NB4 (cell line): ENCODE results near the gene SUCNR1.

Experiments
- MAX ChIP-seq: IDR thresholded peaks from 2 replicates; pipeline ENCODE4 v1.6.1; 2011; ENCODE audit warnings: low read depth, low read length
- MYC ChIP-seq: IDR thresholded peaks from 2 replicates; pipeline ENCODE4 v1.6.1; 2011; ENCODE audit warnings: low read depth, low read length
- POLR2A ChIP-seq: IDR thresholded peaks from 2 replicates; pipeline ENCODE4 v1.6.1; 2011; ENCODE audit warnings: mild to moderate bottlenecking; ENCODE audit not compliant: insufficient read length; ENCODE audit errors: extremely low read depth
- TF ChIP-seq, protein P1 (sequence below): IDR thresholded peaks from one replicate; pipeline ENCODE4 v1.5.1; 2012; ENCODE audit warnings: low read depth, low read length

DNA sequence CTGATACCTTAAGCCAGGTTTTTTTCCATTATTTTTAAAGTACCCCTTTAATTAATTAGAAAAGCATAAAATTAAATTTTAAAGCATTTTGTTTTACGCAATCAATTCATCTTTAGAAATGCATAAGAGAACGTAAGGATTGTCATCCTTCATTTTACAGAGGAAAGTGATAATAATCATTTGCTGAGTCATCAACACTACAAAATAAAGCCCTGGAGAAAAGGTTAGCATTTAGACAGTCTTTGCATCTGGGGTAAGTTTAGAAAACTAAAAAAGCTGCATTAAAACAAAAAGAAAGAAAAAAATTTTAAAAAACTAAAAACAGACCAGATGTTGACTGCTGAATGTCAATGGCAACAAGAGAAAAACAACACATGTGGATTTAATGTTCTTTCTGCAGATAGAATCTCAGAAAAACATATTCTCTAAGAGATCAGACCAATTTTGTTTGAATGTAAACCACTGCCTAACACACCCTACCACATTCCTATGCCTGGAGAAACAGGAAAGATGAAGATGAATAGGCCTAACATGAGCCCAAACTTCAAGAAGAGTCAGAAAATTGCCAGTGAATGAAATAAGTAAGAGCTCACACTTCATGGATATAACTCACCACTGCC is 59.9 kb downstream of the SUCNR1 start:
- TF ChIP-seq, protein P1, sequence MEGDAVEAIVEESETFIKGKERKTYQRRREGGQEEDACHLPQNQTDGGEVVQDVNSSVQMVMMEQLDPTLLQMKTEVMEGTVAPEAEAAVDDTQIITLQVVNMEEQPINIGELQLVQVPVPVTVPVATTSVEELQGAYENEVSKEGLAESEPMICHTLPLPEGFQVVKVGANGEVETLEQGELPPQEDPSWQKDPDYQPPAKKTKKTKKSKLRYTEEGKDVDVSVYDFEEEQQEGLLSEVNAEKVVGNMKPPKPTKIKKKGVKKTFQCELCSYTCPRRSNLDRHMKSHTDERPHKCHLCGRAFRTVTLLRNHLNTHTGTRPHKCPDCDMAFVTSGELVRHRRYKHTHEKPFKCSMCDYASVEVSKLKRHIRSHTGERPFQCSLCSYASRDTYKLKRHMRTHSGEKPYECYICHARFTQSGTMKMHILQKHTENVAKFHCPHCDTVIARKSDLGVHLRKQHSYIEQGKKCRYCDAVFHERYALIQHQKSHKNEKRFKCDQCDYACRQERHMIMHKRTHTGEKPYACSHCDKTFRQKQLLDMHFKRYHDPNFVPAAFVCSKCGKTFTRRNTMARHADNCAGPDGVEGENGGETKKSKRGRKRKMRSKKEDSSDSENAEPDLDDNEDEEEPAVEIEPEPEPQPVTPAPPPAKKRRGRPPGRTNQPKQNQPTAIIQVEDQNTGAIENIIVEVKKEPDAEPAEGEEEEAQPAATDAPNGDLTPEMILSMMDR: no peak
- no peak for TF ChIP-seq POLR2A
- TF ChIP-seq MYC: no peak
- no peak for TF ChIP-seq MAX
